Suprapubic skin (tissue), 4 donors: ENCODE data around the gene SLC16A2.

Experiments used
- POLR2A ChIP-seq, 2 donors: fragments of 450-650 bp; IDR thresholded peaks; one replicate each; pipeline ENCODE4 v1.6.1; 2017; ENCODE audit warnings: antibody characterized with exemption in 2 of 2, mild to moderate bottlenecking in 2 of 2, moderate library complexity in 2 of 2
- POLR2AphosphoS5 ChIP-seq, 3 donors: sonication (generic); formaldehyde crosslinking; IDR thresholded peaks; one replicate each; pipeline ENCODE4 v1.6.1; 2017; ENCODE audit warnings: antibody characterized with exemption in 3 of 3
- TF ChIP-seq, protein P1 (sequence below), 2 donors: fragments of 200-600 bp in 1 of 2; fragments of 450-650 bp in 1 of 2; sonication (generic) in 1 of 2; IDR thresholded peaks; one replicate each; pipeline ENCODE4 v1.5.1; 2016 to 2019; ENCODE audit warnings: antibody characterized with exemption in 2 of 2, mild to moderate bottlenecking in 1 of 2, moderate library complexity in 1 of 2

DNA sequence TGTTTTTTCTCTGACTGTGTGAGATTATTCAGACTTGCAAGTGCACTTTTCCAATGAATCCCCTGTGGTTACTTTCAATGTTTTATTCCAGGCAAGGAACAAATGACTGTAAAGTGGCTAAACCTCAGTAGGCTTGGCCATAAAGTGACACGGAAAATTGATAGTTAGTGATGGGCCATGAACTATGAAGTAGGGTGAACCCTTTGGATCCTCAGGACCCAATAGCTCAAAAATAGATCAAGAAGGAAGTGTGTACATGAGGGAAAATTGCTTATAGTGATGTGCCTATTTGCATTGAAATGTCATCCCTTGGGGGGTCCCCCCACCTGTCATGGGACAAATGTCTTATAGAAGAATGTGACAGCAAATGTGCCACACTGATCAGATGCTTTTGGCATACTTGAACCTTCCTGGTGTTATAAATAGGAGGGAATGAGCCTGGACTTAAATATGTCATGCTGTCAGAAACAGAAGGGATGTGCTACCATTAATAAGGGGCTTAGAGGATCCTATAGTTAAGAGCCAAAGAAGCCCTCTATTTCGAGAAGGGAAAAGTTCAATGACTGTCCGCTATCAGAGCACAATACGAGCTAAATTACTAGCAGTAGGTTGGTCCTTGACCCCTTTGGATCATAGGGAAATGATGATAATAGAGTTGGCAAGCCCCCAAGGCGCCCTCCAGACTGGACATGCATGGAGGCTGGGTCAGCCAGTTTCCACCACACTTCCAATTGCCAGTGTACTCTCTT, 30.3 kb downstream of the SLC16A2 start:
- TF ChIP-seq, protein P1, sequence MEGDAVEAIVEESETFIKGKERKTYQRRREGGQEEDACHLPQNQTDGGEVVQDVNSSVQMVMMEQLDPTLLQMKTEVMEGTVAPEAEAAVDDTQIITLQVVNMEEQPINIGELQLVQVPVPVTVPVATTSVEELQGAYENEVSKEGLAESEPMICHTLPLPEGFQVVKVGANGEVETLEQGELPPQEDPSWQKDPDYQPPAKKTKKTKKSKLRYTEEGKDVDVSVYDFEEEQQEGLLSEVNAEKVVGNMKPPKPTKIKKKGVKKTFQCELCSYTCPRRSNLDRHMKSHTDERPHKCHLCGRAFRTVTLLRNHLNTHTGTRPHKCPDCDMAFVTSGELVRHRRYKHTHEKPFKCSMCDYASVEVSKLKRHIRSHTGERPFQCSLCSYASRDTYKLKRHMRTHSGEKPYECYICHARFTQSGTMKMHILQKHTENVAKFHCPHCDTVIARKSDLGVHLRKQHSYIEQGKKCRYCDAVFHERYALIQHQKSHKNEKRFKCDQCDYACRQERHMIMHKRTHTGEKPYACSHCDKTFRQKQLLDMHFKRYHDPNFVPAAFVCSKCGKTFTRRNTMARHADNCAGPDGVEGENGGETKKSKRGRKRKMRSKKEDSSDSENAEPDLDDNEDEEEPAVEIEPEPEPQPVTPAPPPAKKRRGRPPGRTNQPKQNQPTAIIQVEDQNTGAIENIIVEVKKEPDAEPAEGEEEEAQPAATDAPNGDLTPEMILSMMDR (IDR thresholded peaks at IDR 0.05): no peak
- TF ChIP-seq POLR2AphosphoS5 (IDR thresholded peaks at IDR 0.05) (no peak), POLR2A (IDR thresholded peaks at IDR 0.05) (no peak)
